GM19099 (cell line): Measurements from ENCODE around the gene EIF3CL.
"Not testable (repeated sequence)": the region's sequence is repeated elsewhere in the genome, so short reads cannot be mapped to it uniquely, and the experiment has no call there.

ENCODE experiments used
- POLR2A ChIP-seq: IDR thresholded peaks from 3 replicates; pipeline ENCODE4 v1.6.1; 2011; ENCODE audit warnings: low read depth; ENCODE audit not compliant: insufficient read length; ENCODE audit errors: extremely low read depth

The EIF3CL gene, protein sequence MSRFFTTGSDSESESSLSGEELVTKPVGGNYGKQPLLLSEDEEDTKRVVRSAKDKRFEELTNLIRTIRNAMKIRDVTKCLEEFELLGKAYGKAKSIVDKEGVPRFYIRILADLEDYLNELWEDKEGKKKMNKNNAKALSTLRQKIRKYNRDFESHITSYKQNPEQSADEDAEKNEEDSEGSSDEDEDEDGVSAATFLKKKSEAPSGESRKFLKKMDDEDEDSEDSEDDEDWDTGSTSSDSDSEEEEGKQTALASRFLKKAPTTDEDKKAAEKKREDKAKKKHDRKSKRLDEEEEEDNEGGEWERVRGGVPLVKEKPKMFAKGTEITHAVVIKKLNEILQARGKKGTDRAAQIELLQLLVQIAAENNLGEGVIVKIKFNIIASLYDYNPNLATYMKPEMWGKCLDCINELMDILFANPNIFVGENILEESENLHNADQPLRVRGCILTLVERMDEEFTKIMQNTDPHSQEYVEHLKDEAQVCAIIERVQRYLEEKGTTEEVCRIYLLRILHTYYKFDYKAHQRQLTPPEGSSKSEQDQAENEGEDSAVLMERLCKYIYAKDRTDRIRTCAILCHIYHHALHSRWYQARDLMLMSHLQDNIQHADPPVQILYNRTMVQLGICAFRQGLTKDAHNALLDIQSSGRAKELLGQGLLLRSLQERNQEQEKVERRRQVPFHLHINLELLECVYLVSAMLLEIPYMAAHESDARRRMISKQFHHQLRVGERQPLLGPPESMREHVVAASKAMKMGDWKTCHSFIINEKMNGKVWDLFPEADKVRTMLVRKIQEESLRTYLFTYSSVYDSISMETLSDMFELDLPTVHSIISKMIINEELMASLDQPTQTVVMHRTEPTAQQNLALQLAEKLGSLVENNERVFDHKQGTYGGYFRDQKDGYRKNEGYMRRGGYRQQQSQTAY

DNA sequence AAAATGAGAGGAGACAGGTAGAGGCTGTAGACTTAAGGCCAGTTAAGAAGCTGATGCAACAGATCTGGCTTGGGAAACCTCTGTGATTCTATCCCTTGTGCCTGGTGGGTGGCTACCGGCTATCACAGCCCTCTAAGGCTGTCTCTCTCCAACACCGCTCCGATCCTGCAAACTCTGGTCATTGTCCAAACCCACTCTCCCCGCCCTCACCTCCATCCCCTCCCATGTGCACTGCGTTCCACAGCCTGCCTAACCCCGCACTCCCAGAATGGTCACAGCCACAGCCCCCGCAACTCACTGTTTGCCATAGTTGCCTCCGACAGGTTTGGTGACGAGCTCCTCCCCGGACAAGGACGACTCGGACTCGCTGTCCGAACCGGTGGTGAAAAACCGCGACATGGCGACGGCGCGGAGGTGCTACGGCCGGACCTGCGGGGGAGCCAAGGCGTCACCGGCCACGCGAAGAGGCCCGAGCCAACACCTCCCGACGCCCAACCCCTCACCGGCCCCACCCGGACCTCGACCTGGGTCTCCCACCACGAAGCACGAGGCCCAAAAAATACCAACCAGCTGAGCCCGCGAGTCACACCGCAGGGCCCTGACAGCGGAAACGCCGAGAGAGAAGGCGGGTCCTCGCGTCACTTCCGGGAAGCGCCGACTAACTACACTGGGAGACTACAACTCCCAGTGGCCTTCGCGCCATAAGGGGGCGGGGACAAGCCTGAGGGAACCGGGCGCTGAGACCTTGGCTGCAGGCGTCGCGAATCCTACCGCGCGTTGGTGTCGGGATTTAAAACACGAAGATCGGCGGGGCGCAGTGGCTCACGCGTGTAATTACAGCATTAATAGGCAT is at the start of gene EIF3CL:
TSS of gene EIF3CL (minus strand) at position 622 of the 853 bp plus-strand sequence. CDS start at position 399, 223 bp downstream.
- TF ChIP-seq POLR2A = not testable (repeated sequence)

DNA sequence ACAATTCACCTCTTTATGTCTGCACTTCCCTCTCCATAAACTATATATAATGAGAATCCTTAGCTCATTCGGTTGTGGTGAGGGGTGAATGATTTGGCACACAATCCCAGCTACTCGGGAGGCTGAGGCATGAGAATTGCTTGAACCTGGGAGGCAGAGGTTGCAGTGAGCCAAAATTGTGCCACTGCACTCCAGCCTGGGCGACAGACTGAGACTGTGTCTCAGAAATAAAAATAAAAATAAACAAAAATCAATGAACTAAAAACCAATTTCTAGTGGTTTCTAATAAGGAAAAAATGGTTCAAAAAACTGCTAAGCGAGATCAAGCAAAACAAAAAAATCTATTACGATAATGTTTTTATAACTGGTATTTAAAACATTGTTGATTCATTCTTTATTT is 40.2 kb downstream of the EIF3CL start, which contains the start of gene NPIPB6:
TSS of gene NPIPB6 (minus strand) at position 101 of the 400 bp plus-strand sequence. CDS start 686 bp downstream, outside the sequence.
- not testable (repeated sequence) for TF ChIP-seq POLR2A
